ENCODE results near the gene TLDC2. TPM values are rescaled to one million over a fixed set of nuclear protein-coding genes. Genes with fewer than 3 reads are reported as not detected.

TLDC2 gene
- total and polyA plus RNA-seq, 2 of the 8 experiments (the other 6 are each of a cell fraction or from before 2014, with no cell fraction given) = 0.29 to 0.34 TPM

- TF ChIP-seq CHD7 (IDR thresholded peaks at IDR 0.05; ENCODE audit: insufficient replicate concordance, low read length) = no peak
- TF ChIP-seq RAD21 (IDR thresholded peaks at IDR 0.05 in 1 of 2, conservative IDR thresholded peaks at IDR 0.05 in 1 of 2; ENCODE audit: low read depth in 2 of 2, low read length in 2 of 2) = no peak
- no peak for TF ChIP-seq KDM1A (IDR thresholded peaks at IDR 0.05; ENCODE audit: borderline replicate concordance, low read length)
- no peak for TF ChIP-seq TCF12 (IDR thresholded peaks at IDR 0.05; ENCODE audit: low read depth, low read length)
- no peak for TF ChIP-seq YY1 (IDR thresholded peaks at IDR 0.05; ENCODE audit: low read depth, low read length)
- TF ChIP-seq NRF1 (IDR thresholded peaks at IDR 0.05; ENCODE audit: low read depth, low read length) = no peak
- no peak for TF ChIP-seq E2F6 (IDR thresholded peaks at IDR 0.05)
- no peak for TF ChIP-seq RBBP5 (IDR thresholded peaks at IDR 0.05; ENCODE audit: borderline replicate concordance, low read depth, low read length)
- no peak for TF ChIP-seq KDM4A (IDR thresholded peaks at IDR 0.05; ENCODE audit: low read depth, low read length, severe bottlenecking)
- TF ChIP-seq TEAD4 (IDR thresholded peaks at IDR 0.05; ENCODE audit: low read depth, low read length) = no peak
- TF ChIP-seq FOSL1 (IDR thresholded peaks at IDR 0.05; ENCODE audit: insufficient read depth, low read depth, low read length) = no peak
- no peak for TF ChIP-seq BACH1 (IDR thresholded peaks at IDR 0.05; ENCODE audit: low read length)
Observed at GRCh38 chr20:36859282-36859555, 16.7 kb upstream of the TLDC2 start (continued).

Data from H1 (cell line).